ENCODE data around the gene SPRTN. TPM values are rescaled to one million over a fixed set of nuclear protein-coding genes. Genes with fewer than 3 reads are reported as not detected.
A peak's percentile ranks its signal among the peaks of the same experiment; 100 is the strongest.
"Not testable (repeated sequence)": the region's sequence is repeated elsewhere in the genome, so short reads cannot be mapped to it uniquely, and the experiment has no call there.

Gene SPRTN
- total RNA-seq, 2 experiments from 2014 or later: 12.5 to 19.0 TPM

- no peak overlapping the region for H3K4me3 Mint-ChIP-seq
These were observed 2.4 kb downstream of the SPRTN start for GRCh38 chr1:231340328-231341013.

GRCh38 chr1:231347961-231348360, 9.9 kb downstream of the SPRTN start:
- no peak for DNase-seq
- no peak overlapping the region for H3K4me3 Mint-ChIP-seq
- no peaks in the 10 kb centered on the region for H3K9me3 Mint-ChIP-seq
- H3K4me1 Mint-ChIP-seq: peaks cover 2% of the 10 kb centered on the region
- H3K27ac Mint-ChIP-seq: no peak overlapping the region
- ChIA-PET CTCF (no interaction called here), POLR2A (no interaction called here)
- H3K27me3 Mint-ChIP-seq: no peaks in the 10 kb centered on the region
- peaks cover 31% of the 10 kb centered on the region for H3K36me3 Mint-ChIP-seq (ENCODE audit: low read depth)

More at GRCh38 chr1:231340328-231341013, 2.4 kb downstream of the SPRTN start:
- H3K27ac Mint-ChIP-seq: peak overlapping the region; percentile 19
- H3K9me3 Mint-ChIP-seq: no peaks in the 10 kb centered on the region
- peaks cover 40% of the 10 kb centered on the region for H3K4me1 Mint-ChIP-seq
- POLR2A ChIA-PET: no interaction called here
- CTCF ChIA-PET: interaction anchor here (0.6 to 1.3 kb wide), 6 partner anchors 11 to 263 kb away, joined by 3 to 4 read pairs (median 3); no protein-coding TSS in a partner anchor
- peaks cover 37% of the 10 kb centered on the region for H3K36me3 Mint-ChIP-seq (ENCODE audit: low read depth)
- no peak for DNase-seq
- no peaks in the 10 kb centered on the region for H3K27me3 Mint-ChIP-seq

- Mint-ChIP-seq H3K4me1 (peaks cover 2% of the 10 kb centered on the region), H3K4me3 (no peak overlapping the region), H3K27me3 (no peaks in the 10 kb centered on the region), H3K9me3 (no peaks in the 10 kb centered on the region), H3K27ac (no peak overlapping the region), H3K36me3 (ENCODE audit: low read depth) (peaks cover 34% of the 10 kb centered on the region)
- POLR2A ChIA-PET: no interaction called here
- DNase-seq: no peak
- CTCF ChIA-PET: no interaction called here
These were observed 10.3 kb downstream of the SPRTN start for GRCh38 chr1:231348442-231348841.

- H3K36me3 Mint-ChIP-seq (ENCODE audit: low read depth): peaks cover 34% of the 10 kb centered on the region
- POLR2A ChIA-PET, DNase-seq, H3K4me1 Mint-ChIP-seq, H3K27me3 Mint-ChIP-seq, H3K4me3 Mint-ChIP-seq, H3K9me3 Mint-ChIP-seq, H3K27ac Mint-ChIP-seq, CTCF ChIA-PET: not testable (repeated sequence)
These were observed 10.8 kb downstream of the SPRTN start for GRCh38 chr1:231348856-231349255.

GRCh38 chr1:231351816-231352215, 13.7 kb downstream of the SPRTN start:
- Mint-ChIP-seq H3K36me3 (ENCODE audit: low read depth) (peaks cover 25% of the 10 kb centered on the region), H3K9me3 (no peaks in the 10 kb centered on the region), H3K4me1 (no peaks in the 10 kb centered on the region), H3K27ac (no peak overlapping the region), H3K27me3 (no peaks in the 10 kb centered on the region), H3K4me3 (no peak overlapping the region)
- ChIA-PET POLR2A (no interaction called here), CTCF (interaction anchor here (1.0 to 2.3 kb wide), 2 partner anchors 12 to 15 kb away, joined by 3 to 13 read pairs; partner anchors contain the start of genes EXOC8 and SPRTN)
- DNase-seq: no peak

- H3K4me3 Mint-ChIP-seq: no peak overlapping the region
- H3K4me1 Mint-ChIP-seq: peaks cover 8% of the 10 kb centered on the region
- H3K36me3 Mint-ChIP-seq (ENCODE audit: low read depth): peaks cover 24% of the 10 kb centered on the region
- no peaks in the 10 kb centered on the region for H3K9me3 Mint-ChIP-seq
- POLR2A ChIA-PET: interaction anchor here (0.7 kb wide), 1 partner anchor 24 kb away, joined by 3 read pairs; no protein-coding TSS in a partner anchor
- DNase-seq: no peak
- CTCF ChIA-PET: no interaction called here
- no peaks in the 10 kb centered on the region for H3K27me3 Mint-ChIP-seq
- no peak overlapping the region for H3K27ac Mint-ChIP-seq
These were observed 15.0 kb downstream of the SPRTN start for GRCh38 chr1:231353086-231353485.

- no peak overlapping the region for H3K4me3 Mint-ChIP-seq
- no peak overlapping the region for H3K27ac Mint-ChIP-seq
- ChIA-PET CTCF (interaction anchor here (0.6 to 1.3 kb wide), 2 partner anchors 49 to 237 kb away, joined by 3 read pairs; no protein-coding TSS in a partner anchor), POLR2A (no interaction called here)
- no peaks in the 10 kb centered on the region for H3K27me3 Mint-ChIP-seq
- no peaks in the 10 kb centered on the region for H3K9me3 Mint-ChIP-seq
- DNase-seq: no peak
- peaks cover 18% of the 10 kb centered on the region for H3K36me3 Mint-ChIP-seq (ENCODE audit: low read depth)
- peaks cover 10% of the 10 kb centered on the region for H3K4me1 Mint-ChIP-seq
These were observed 16.4 kb downstream of the SPRTN start for GRCh38 chr1:231354330-231355020.

- DNase-seq: no peak
- Mint-ChIP-seq H3K27ac (no peak overlapping the region), H3K9me3 (no peaks in the 10 kb centered on the region), H3K36me3 (ENCODE audit: low read depth) (peaks cover 17% of the 10 kb centered on the region), H3K4me1 (peaks cover 10% of the 10 kb centered on the region), H3K27me3 (no peaks in the 10 kb centered on the region), H3K4me3 (no peak overlapping the region)
- CTCF ChIA-PET: interaction anchor here (0.6 to 1.3 kb wide), 2 partner anchors 49 to 236 kb away, joined by 3 read pairs; no protein-coding TSS in a partner anchor
- POLR2A ChIA-PET: no interaction called here
These were observed 17.1 kb downstream of the SPRTN start for GRCh38 chr1:231355171-231355570.

GRCh38 chr1:231357187-231357772, 19.2 kb downstream of the SPRTN start:
- ChIA-PET POLR2A (no interaction called here), CTCF (interaction anchor here (0.6 to 2.1 kb wide), 9 partner anchors 12 to 253 kb away, joined by 3 to 10 read pairs (median 3); no protein-coding TSS in a partner anchor)
- no peak overlapping the region for H3K4me3 Mint-ChIP-seq
- H3K36me3 Mint-ChIP-seq (ENCODE audit: low read depth): peaks cover 20% of the 10 kb centered on the region
- H3K4me1 Mint-ChIP-seq: peaks cover 10% of the 10 kb centered on the region
- no peaks in the 10 kb centered on the region for H3K27me3 Mint-ChIP-seq
- DNase-seq: no peak
- no peak overlapping the region for H3K27ac Mint-ChIP-seq
- no peaks in the 10 kb centered on the region for H3K9me3 Mint-ChIP-seq

GRCh38 chr1:231357831-231358354, 19.8 kb downstream of the SPRTN start:
- peaks cover 15% of the 10 kb centered on the region for H3K36me3 Mint-ChIP-seq (ENCODE audit: low read depth)
- peaks cover 10% of the 10 kb centered on the region for H3K4me1 Mint-ChIP-seq
- no peaks in the 10 kb centered on the region for H3K9me3 Mint-ChIP-seq
- H3K27me3 Mint-ChIP-seq: no peaks in the 10 kb centered on the region
- H3K27ac Mint-ChIP-seq: peak overlapping the region; percentile 42
- H3K4me3 Mint-ChIP-seq: no peak overlapping the region
- peak; percentile 56 for DNase-seq
- POLR2A ChIA-PET: no interaction called here
- CTCF ChIA-PET: interaction anchor here (0.6 to 2.1 kb wide), 7 partner anchors 12 to 264 kb away, joined by 3 to 10 read pairs (median 4); no protein-coding TSS in a partner anchor

GRCh38 chr1:231359113-231359512, 21.0 kb downstream of the SPRTN start:
- ChIA-PET CTCF (no interaction called here), POLR2A (no interaction called here)
- Mint-ChIP-seq H3K36me3 (ENCODE audit: low read depth) (peaks cover 12% of the 10 kb centered on the region), H3K27ac (no peak overlapping the region), H3K4me1 (peaks cover 10% of the 10 kb centered on the region), H3K4me3 (no peak overlapping the region), H3K27me3 (no peaks in the 10 kb centered on the region), H3K9me3 (no peaks in the 10 kb centered on the region)
- no peak for DNase-seq

- peaks cover 16% of the 10 kb centered on the region for H3K36me3 Mint-ChIP-seq (ENCODE audit: low read depth)
- H3K27ac Mint-ChIP-seq: no peak overlapping the region
- POLR2A ChIA-PET: no interaction called here
- no peak for DNase-seq
- no peaks in the 10 kb centered on the region for H3K9me3 Mint-ChIP-seq
- no peak overlapping the region for H3K4me3 Mint-ChIP-seq
- no peaks in the 10 kb centered on the region for H3K27me3 Mint-ChIP-seq
- peaks cover 11% of the 10 kb centered on the region for H3K4me1 Mint-ChIP-seq
- CTCF ChIA-PET: interaction anchor here (1.1 to 1.3 kb wide), 3 partner anchors 9 to 190 kb away, joined by 3 to 5 read pairs (median 3); no protein-coding TSS in a partner anchor
These were observed 24.2 kb downstream of the SPRTN start for GRCh38 chr1:231362325-231362724.

- Mint-ChIP-seq H3K36me3 (ENCODE audit: low read depth) (peaks cover 18% of the 10 kb centered on the region), H3K27me3 (no peaks in the 10 kb centered on the region), H3K27ac (no peak overlapping the region), H3K9me3 (no peaks in the 10 kb centered on the region), H3K4me3 (no peak overlapping the region), H3K4me1 (peaks cover 2% of the 10 kb centered on the region)
- no peak for DNase-seq
- ChIA-PET CTCF (interaction anchor here (1.0 to 1.5 kb wide), 4 partner anchors 9 to 225 kb away, joined by 3 to 4 read pairs (median 4); no protein-coding TSS in a partner anchor), POLR2A (no interaction called here)
These were observed 25.5 kb downstream of the SPRTN start for GRCh38 chr1:231363624-231364023.

Data from activated CD4-positive, alpha-beta T cell treated with anti-CD3 and anti-CD28 coated beads, Interleukin-2, amount 10 ng/mL, durations not matched to agents 7 days and 5 days (primary cell).